H1 (cell line): ENCODE data around the gene NOL4L. TPM values are rescaled to one million over a fixed set of nuclear protein-coding genes. Genes with fewer than 3 reads are reported as not detected.

ENCODE experiments used
- CTCF ChIA-PET: fragments of 300-600 bp; sonication (Branson Sonifier 250); formaldehyde crosslinking; loops from one replicate; lab custom pipeline; 2021; ENCODE audit not compliant: partially characterized antibody; lab: Charles Lee
- POLR2A ChIA-PET: fragments of 300-600 bp; sonication (Branson Sonifier 250); formaldehyde crosslinking; loops from one replicate; lab custom pipeline; 2021; ENCODE audit warnings: inconsistent platforms; ENCODE audit not compliant: partially characterized antibody; lab: Charles Lee
- DNase-seq, 2 experiments: peaks; one replicate each; pipeline versions ENCODE4 v3.0.0 to v3.0.0-alpha.2; 2010 to 2022; ENCODE audit warnings: low spot score in 2 of 2, low read depth in 1 of 2, mixed read lengths in 1 of 2
- FAIRE-seq: peaks from 2 replicates; lab custom pipeline; 2011; peaks lifted over from hg19 to GRCh38; lab: Jason Lieb, UNC
- H2AFZ ChIP-seq: 2 replicates; pipeline ENCODE4 v1.8.1; 2012; ENCODE audit warnings: low read length, inconsistent platforms
- H2AK5ac ChIP-seq: 2 replicates; pipeline ENCODE4 v1.6.1; 2013; ENCODE audit warnings: low read depth, low read length
- H2BK120ac ChIP-seq: replicated peaks from 2 replicates; pipeline ENCODE3; 2013; ENCODE audit warnings: low read depth, low read length, inconsistent platforms
- H2BK12ac ChIP-seq: 2 replicates; pipeline ENCODE4 v1.6.1; 2013; ENCODE audit warnings: low read depth, low read length
- H2BK15ac ChIP-seq: 2 replicates; pipeline ENCODE4 v1.6.1; 2013; ENCODE audit warnings: low read length
- H2BK20ac ChIP-seq: 2 replicates; pipeline ENCODE4 v1.6.1; 2013; ENCODE audit warnings: low read length
- H2BK5ac ChIP-seq: 2 replicates; pipeline ENCODE4 v1.6.1; 2013; ENCODE audit warnings: low read depth, low read length
- H3K14ac ChIP-seq: 2 replicates; pipeline ENCODE4 v1.6.1; 2013; ENCODE audit warnings: inconsistent platforms; ENCODE audit not compliant: insufficient read length
- H3K18ac ChIP-seq: 2 replicates; pipeline ENCODE4 v1.6.1; 2013; ENCODE audit warnings: low read length; ENCODE audit errors: extremely low read depth
- H3K23ac ChIP-seq: 2 replicates; pipeline ENCODE4 v1.6.1; 2013; ENCODE audit warnings: inconsistent platforms; ENCODE audit not compliant: insufficient read length
- H3K23me2 ChIP-seq: 2 replicates; pipeline ENCODE4 v1.6.1; 2013; ENCODE audit warnings: low read depth, low read length
- H3K27ac ChIP-seq: 2 replicates; pipeline ENCODE4 v1.6.1; 2011; ENCODE audit warnings: low read depth, low read length, inconsistent platforms
- H3K27me3 ChIP-seq, 4 experiments: replicated peaks in 1 of 4; 1 replicate in 1 of 4; 2 replicates in 3 of 4; pipeline versions ENCODE4 v1.6.1 to v1.8.1; 2011 to 2013; ENCODE audit warnings: low read length in 3 of 4, mild to moderate bottlenecking in 3 of 4, inconsistent platforms in 2 of 4, mixed read lengths in 2 of 4, moderate library complexity in 1 of 4; ENCODE audit not compliant: control insufficient read depth in 3 of 4, insufficient read depth in 3 of 4; ENCODE audit errors: extremely low read depth in 1 of 4
- H3K36me3 ChIP-seq, 4 experiments: 2 replicates each; pipeline versions ENCODE4 v1.6.1 to v1.8.1; 2011 to 2013; ENCODE audit warnings: mild to moderate bottlenecking in 4 of 4, low read length in 3 of 4, moderate library complexity in 2 of 4, control low read depth in 1 of 4, inconsistent platforms in 1 of 4; ENCODE audit not compliant: insufficient read depth in 4 of 4, control insufficient read depth in 2 of 4
- H3K4ac ChIP-seq: replicated peaks from 2 replicates; pipeline ENCODE3; 2013; ENCODE audit warnings: low read length, low read depth, mixed read lengths, inconsistent platforms; ENCODE audit not compliant: insufficient read length
- H3K4me1 ChIP-seq, 4 experiments: replicated peaks in 1 of 4; 1 replicate in 1 of 4; 2 replicates in 3 of 4; pipeline versions ENCODE4 v1.6.1 to v1.8.1; 2011 to 2013; ENCODE audit warnings: low read length in 3 of 4, inconsistent platforms in 2 of 4, mixed read lengths in 1 of 4; ENCODE audit not compliant: insufficient read depth in 4 of 4, control insufficient read depth in 3 of 4
- H3K4me2 ChIP-seq, 2 experiments: 2 replicates each; pipeline versions ENCODE4 v1.6.1 to v1.8.1; 2011 to 2013; ENCODE audit warnings: low read depth in 2 of 2, low read length in 2 of 2, control low read depth in 1 of 2, inconsistent platforms in 1 of 2, mild to moderate bottlenecking in 1 of 2; ENCODE audit not compliant: insufficient read depth in 1 of 2
- H3K4me3 ChIP-seq, 4 experiments: fragments of 200-600, 300-600 bp in 1 of 4; sonication (generic), shearing (Covaris generic), sonication (Bioruptor Twin) in 1 of 4; 2 replicates each; pipeline versions ENCODE4 v1.5.1 to v1.8.1; 2011 to 2016; ENCODE audit warnings: low read length in 4 of 4, low read depth in 3 of 4, control low read depth in 2 of 4, inconsistent platforms in 2 of 4, mild to moderate bottlenecking in 2 of 4, mixed read lengths in 1 of 4, moderate library complexity in 1 of 4; ENCODE audit not compliant: insufficient read depth in 2 of 4; ENCODE audit errors: extremely low read depth in 1 of 4
- H3K56ac ChIP-seq: replicated peaks from 2 replicates; pipeline ENCODE3; 2013; ENCODE audit warnings: low read depth, mild to moderate bottlenecking, mixed read lengths, low read length, inconsistent platforms; ENCODE audit not compliant: insufficient read length
- H3K79me1 ChIP-seq: 2 replicates; pipeline ENCODE4 v1.6.1; 2013; ENCODE audit warnings: low read depth, low read length, control low read depth
- H3K79me2 ChIP-seq, 2 experiments: 2 replicates each; pipeline versions ENCODE4 v1.6.1 to v1.8.1; 2012 to 2013; ENCODE audit warnings: low read length in 2 of 2, mild to moderate bottlenecking in 2 of 2, inconsistent platforms in 1 of 2; ENCODE audit not compliant: insufficient read depth in 2 of 2, control insufficient read depth in 1 of 2
- H3K9ac ChIP-seq, 4 experiments: replicated peaks in 1 of 4; 1 replicate in 1 of 4; 2 replicates in 3 of 4; pipeline versions ENCODE4 v1.6.1 to v1.8.1; 2011 to 2013; ENCODE audit warnings: low read depth in 3 of 4, low read length in 3 of 4, control low read depth in 2 of 4, mild to moderate bottlenecking in 2 of 4, moderate library complexity in 2 of 4, inconsistent platforms in 1 of 4; ENCODE audit errors: extremely low read depth in 1 of 4
- H3K9me3 ChIP-seq, 2 experiments: 2 replicates each; pipeline versions ENCODE4 v1.6.1 to v1.8.1; 2012 to 2013; ENCODE audit warnings: mild to moderate bottlenecking in 2 of 2, moderate library complexity in 2 of 2, control low read depth in 1 of 2, inconsistent platforms in 1 of 2, low read depth in 1 of 2, low read length in 1 of 2, mixed read lengths in 1 of 2; ENCODE audit not compliant: insufficient read depth in 2 of 2
- H4K20me1 ChIP-seq, 2 experiments: replicated peaks in 1 of 2; 2 replicates each; pipeline versions ENCODE3 to v1.8.1; 2011 to 2013; ENCODE audit warnings: inconsistent platforms in 2 of 2, low read length in 2 of 2, mild to moderate bottlenecking in 1 of 2; ENCODE audit not compliant: insufficient read depth in 2 of 2, control insufficient read depth in 1 of 2
- H4K5ac ChIP-seq: 2 replicates; pipeline ENCODE4 v1.6.1; 2013; ENCODE audit warnings: low read length, low read depth, mixed read lengths, inconsistent platforms; ENCODE audit not compliant: insufficient read length
- H4K8ac ChIP-seq: 2 replicates; pipeline ENCODE4 v1.8.0; 2013; ENCODE audit warnings: mild to moderate bottlenecking, moderate library complexity, low read length, inconsistent platforms; ENCODE audit not compliant: insufficient read depth; ENCODE audit errors: extremely low read depth
- H4K91ac ChIP-seq: replicated peaks from 2 replicates; pipeline ENCODE3; 2013; ENCODE audit warnings: low read length, mixed read lengths, inconsistent platforms; ENCODE audit not compliant: insufficient read length
- BRCA1 ChIP-seq: IDR thresholded peaks from 2 replicates; pipeline ENCODE4 v1.6.1; 2012; ENCODE audit warnings: low read depth, low read length, improper control_type of control experiment
- CREB1 ChIP-seq: IDR thresholded peaks from 2 replicates; pipeline ENCODE4 v1.6.1; 2012; ENCODE audit warnings: inconsistent platforms
- EGR1 ChIP-seq: IDR thresholded peaks from 2 replicates; pipeline ENCODE4 v1.6.1; 2011; ENCODE audit warnings: low read depth, low read length, borderline replicate concordance
- EP300 ChIP-seq, 2 experiments: IDR thresholded peaks; 1 replicate in 1 of 2; 2 replicates in 1 of 2; pipeline ENCODE4 v1.6.1; 2011 to 2012; ENCODE audit warnings: low read depth in 2 of 2, low read length in 2 of 2, mild to moderate bottlenecking in 2 of 2, borderline replicate concordance in 1 of 2, inconsistent platforms in 1 of 2, moderate library complexity in 1 of 2
- EZH2 ChIP-seq: fragments of 200-600 bp; sonication (generic); IDR thresholded peaks from 2 replicates; pipeline ENCODE4 v1.7.1; 2012; ENCODE audit warnings: low read depth, mild to moderate bottlenecking, moderate library complexity, low read length, inconsistent platforms; ENCODE audit not compliant: severe bottlenecking
- RBBP5 ChIP-seq: IDR thresholded peaks from 2 replicates; pipeline ENCODE4 v1.7.1; 2012; ENCODE audit warnings: low read depth, mild to moderate bottlenecking, inconsistent platforms, low read length, moderate library complexity, borderline replicate concordance
- TAF1 ChIP-seq: IDR thresholded peaks from 2 replicates; pipeline ENCODE4 v1.6.1; 2011; ENCODE audit warnings: mild to moderate bottlenecking, low read depth, low read length
- TEAD4 ChIP-seq: IDR thresholded peaks from 2 replicates; pipeline ENCODE4 v1.6.1; 2012; ENCODE audit warnings: low read depth, low read length, inconsistent platforms, mixed read lengths
- WGBS, 2 experiments: shearing (Covaris generic) in 1 of 2; methylation state at CpG; one replicate each; pipeline versions ENCODE4 v1.1.6 to v1.1.7; 2013 to 2015; ENCODE audit warnings: low lambda C conversion rate in 2 of 2, mixed read lengths in 2 of 2, inconsistent platforms in 1 of 2, low coverage in 1 of 2, missing lambda C conversion rate in 1 of 2; ENCODE audit not compliant: insufficient replicate concordance in 2 of 2, insufficient coverage in 1 of 2, insufficient read length in 1 of 2; ENCODE audit errors: extremely low coverage in 1 of 2, missing lambda C conversion rate in 1 of 2; 5-methylcytosine and 5-hydroxymethylcytosine counted together
- polyA plus RNA-seq, 7 experiments: library from polyadenylated mRNA; depleted of rRNA in 3 of 7; stranded (reverse) in 5 of 7; unstranded in 2 of 7; fragments of >200 nt in 5 of 7; fragments of 200-250 nt in 2 of 7; gene quantifications; 1 replicate in 5 of 7; 2 replicates in 1 of 7; 4 replicates in 1 of 7; pipeline versions ENCODE4 v1.2.1 to v1.2.3, GENCODE V29; 2011 to 2013; ENCODE audit warnings: missing spikeins in 2 of 7, mixed read lengths in 2 of 7
- total RNA-seq: library from RNA; stranded (reverse); fragmentation: NEBNext Ultra II Directional; extraction: Animal tissue kit (Norgen Biotek cat#: 25700); gene quantifications from 2 replicates; pipeline ENCODE4 v1.2.1, GENCODE V29; 2021
- TF ChIP-seq, protein P1 (sequence below), 3 experiments: IDR thresholded peaks; 1 replicate in 2 of 3; 2 replicates in 1 of 3; pipeline versions ENCODE4 v1.5.1 to v1.6.1; 2011; ENCODE audit warnings: low read length in 3 of 3, mild to moderate bottlenecking in 3 of 3, inconsistent platforms in 2 of 3, low read depth in 1 of 3, moderate library complexity in 1 of 3; ENCODE audit not compliant: insufficient read depth in 1 of 3; ENCODE audit errors: control extremely low read depth in 1 of 3

NOL4L gene
- total and polyA plus RNA-seq, 2 of the 8 experiments (the other 6 are each of a cell fraction or from before 2014, with no cell fraction given): 15.3 to 23.7 TPM

DNA sequence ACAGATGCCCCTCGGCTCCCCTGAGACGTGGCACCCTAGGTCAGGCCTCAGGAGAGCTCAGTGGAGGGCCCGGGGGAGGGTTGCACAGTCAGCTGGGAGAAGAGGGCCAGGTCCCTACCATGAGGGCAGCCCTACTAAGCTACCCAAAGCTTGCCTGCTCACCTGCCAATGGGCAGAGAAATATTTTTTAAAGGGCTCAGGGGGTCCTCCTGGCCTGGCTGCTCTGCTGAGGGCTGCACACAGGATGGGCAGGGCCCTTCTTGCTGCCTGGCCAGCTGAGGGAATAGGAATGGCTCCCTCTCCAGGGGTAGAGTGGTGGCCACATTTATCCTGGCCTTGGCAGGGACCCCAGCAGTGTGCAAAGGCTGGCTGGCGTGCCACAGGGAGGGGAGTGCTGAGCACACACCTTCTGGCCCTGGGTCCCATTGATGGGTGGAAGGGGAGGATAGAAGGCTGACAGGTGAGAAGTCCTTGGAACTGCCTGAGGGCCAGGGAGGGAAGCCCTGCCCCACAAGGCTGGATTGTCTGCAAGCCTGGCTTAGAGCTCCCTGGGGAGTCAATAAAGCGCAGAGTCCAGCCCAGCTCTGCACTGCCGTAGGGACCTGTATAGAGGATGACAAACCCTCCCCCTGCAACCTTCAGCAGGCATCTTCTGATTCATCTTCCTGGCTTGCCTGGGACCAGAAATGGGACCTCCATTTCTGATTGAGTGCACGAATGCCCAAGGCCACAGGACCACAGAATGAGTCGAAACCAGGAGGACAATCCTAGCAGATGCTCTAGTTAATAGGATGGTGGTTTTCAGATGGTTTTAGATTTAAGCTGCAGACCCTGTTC, 62.1 kb downstream of the NOL4L start:
- Histone ChIP-seq H2BK20ac (no peak overlapping the region), H3K4ac (no peak overlapping the region), H3K4me2 (no peak overlapping the region), H4K91ac (no peak overlapping the region), H2BK12ac (no peak overlapping the region), H3K36me3 (no peaks in the 10 kb centered on the region), H3K79me2 (no peaks in the 10 kb centered on the region), H3K9me3 (no peaks in the 10 kb centered on the region), H4K8ac (no peak overlapping the region), H2BK15ac (no peak overlapping the region), H2AFZ (no peak overlapping the region), H3K9ac (no peak overlapping the region), H4K20me1 (no peaks in the 10 kb centered on the region), H3K56ac (no peak overlapping the region), H3K4me1 (peaks cover 0 to 11% (median 6%) of the 10 kb centered on the region in 4 experiments; a peak in 6 of 7 replicates), H2AK5ac (no peak overlapping the region), H4K5ac (no peak overlapping the region), H3K27me3 (peaks cover 0 to 4% (median 1%) of the 10 kb centered on the region in 4 experiments; a peak in 3 of 7 replicates), H3K79me1 (no peaks in the 10 kb centered on the region), H3K27ac (no peak overlapping the region), H3K4me3 (no peak overlapping the region), H3K23me2 (no peaks in the 10 kb centered on the region), H3K18ac (no peak overlapping the region), H3K14ac (no peak overlapping the region), H2BK5ac (no peak overlapping the region), H2BK120ac (no peak overlapping the region), H3K23ac (no peak overlapping the region)
- ChIA-PET POLR2A (interaction anchor here (0.8 to 1.0 kb wide), 2 partner anchors 128 to 130 kb away, joined by 3 read pairs; no protein-coding TSS in a partner anchor), CTCF (interaction anchor here (0.7 to 11.7 kb wide), 39 partner anchors 8 to 422 kb away, joined by 3 to 246 read pairs (median 6); partner anchors contain the start of gene C20orf203)
- FAIRE-seq (no peak), DNase-seq (no peak)
- WGBS, 2 experiments: 81% methylated on average over 8 of the region's 8 CpGs; no CpG with 5 or more reads in 1 of the 2 experiments
- TF ChIP-seq EGR1 (no peak), CREB1 (no peak), RBBP5 (no peak), TEAD4 (no peak), EZH2 (no peak), EP300 (IDR thresholded peaks at IDR 0.05; ENCODE audit: borderline replicate concordance in 1 of 2, low read depth in 2 of 2, low read length in 2 of 2) (no peak), TAF1 (no peak), BRCA1 (no peak)
- TF ChIP-seq, protein P1, sequence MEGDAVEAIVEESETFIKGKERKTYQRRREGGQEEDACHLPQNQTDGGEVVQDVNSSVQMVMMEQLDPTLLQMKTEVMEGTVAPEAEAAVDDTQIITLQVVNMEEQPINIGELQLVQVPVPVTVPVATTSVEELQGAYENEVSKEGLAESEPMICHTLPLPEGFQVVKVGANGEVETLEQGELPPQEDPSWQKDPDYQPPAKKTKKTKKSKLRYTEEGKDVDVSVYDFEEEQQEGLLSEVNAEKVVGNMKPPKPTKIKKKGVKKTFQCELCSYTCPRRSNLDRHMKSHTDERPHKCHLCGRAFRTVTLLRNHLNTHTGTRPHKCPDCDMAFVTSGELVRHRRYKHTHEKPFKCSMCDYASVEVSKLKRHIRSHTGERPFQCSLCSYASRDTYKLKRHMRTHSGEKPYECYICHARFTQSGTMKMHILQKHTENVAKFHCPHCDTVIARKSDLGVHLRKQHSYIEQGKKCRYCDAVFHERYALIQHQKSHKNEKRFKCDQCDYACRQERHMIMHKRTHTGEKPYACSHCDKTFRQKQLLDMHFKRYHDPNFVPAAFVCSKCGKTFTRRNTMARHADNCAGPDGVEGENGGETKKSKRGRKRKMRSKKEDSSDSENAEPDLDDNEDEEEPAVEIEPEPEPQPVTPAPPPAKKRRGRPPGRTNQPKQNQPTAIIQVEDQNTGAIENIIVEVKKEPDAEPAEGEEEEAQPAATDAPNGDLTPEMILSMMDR (IDR thresholded peaks at IDR 0.05; ENCODE audit: control extremely low read depth in 1 of 3, insufficient read depth in 1 of 3, low read depth in 1 of 3, low read length in 3 of 3): no peak
